HL-60 (cell line): ENCODE measurements around the gene AMZ2.

Source experiments
- CTCF ChIP-seq: IDR thresholded peaks from one replicate; pipeline ENCODE4 v1.5.1; 2011; ENCODE audit warnings: low read length, control low read depth, inconsistent platforms; ENCODE audit not compliant: insufficient read depth
- POLR2AphosphoS5 ChIP-seq: IDR thresholded peaks from 2 replicates; pipeline ENCODE4 v1.6.1; 2012; ENCODE audit warnings: low read depth
- REST ChIP-seq: IDR thresholded peaks from 2 replicates; pipeline ENCODE4 v1.6.1; 2012; ENCODE audit warnings: low read depth; ENCODE audit not compliant: insufficient replicate concordance

GRCh38 chr17:68247445-68248198 lies at the start of gene AMZ2:
- TF ChIP-seq CTCF (no peak), POLR2AphosphoS5 (peak; percentile 91), REST (peak; percentile 50)
